BE2C (cell line): Measurements from ENCODE around the gene ERICH2.

ENCODE experiments used
- DNase-seq: peaks from one replicate; pipeline ENCODE4 v3.0.0-alpha.2; 2020
- H3K27me3 ChIP-seq: fragments of 250-450 bp; sonication (Bioruptor Pico); 2 replicates; pipeline ENCODE4 v1.5.1; 2020; ENCODE audit warnings: mild to moderate bottlenecking
- H3K36me3 ChIP-seq: fragments of 250-450 bp; sonication (Bioruptor Pico); 2 replicates; pipeline ENCODE4 v1.5.1; 2020; ENCODE audit warnings: mild to moderate bottlenecking
- H3K4me1 ChIP-seq: fragments of 250-450 bp; sonication (Bioruptor Pico); 2 replicates; pipeline ENCODE4 v1.5.1; 2020
- H3K4me3 ChIP-seq: 2 replicates; pipeline ENCODE4 v1.5.1; 2011; ENCODE audit warnings: low read depth, low read length
- H3K9me3 ChIP-seq: fragments of 250-450 bp; sonication (Bioruptor Pico); 2 replicates; pipeline ENCODE4 v1.5.1; 2020
- TF ChIP-seq, protein P1 (sequence below): IDR thresholded peaks from 2 replicates; pipeline ENCODE4 v1.5.1; 2012; ENCODE audit warnings: mild to moderate bottlenecking, low read depth, low read length

Gene ERICH2

DNA sequence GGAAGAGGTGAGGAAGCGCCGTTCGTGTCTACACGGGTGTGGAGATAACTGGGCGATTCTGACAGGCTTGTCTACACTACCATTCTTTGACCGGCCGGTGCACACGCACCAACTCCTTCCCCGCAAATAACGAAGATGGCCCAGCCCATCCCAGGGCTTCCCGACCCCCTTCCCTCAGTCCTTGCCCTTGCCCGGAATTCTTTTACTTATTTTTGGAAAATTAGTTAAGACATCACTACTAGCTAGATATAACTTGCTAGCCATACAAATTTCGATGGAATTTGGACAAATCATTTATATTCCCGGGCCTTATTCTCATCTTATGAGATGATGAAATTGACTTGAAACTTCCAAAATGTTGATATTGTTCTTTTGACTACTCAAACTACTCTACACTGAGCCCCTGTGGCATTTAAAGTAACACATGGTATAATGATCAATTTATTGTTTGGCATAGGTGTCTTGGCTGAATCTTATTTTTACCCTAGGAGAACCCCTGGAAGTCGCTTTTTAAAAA is 1.3 kb downstream of the ERICH2 start:
- no peak for DNase-seq
- TF ChIP-seq, protein P1, sequence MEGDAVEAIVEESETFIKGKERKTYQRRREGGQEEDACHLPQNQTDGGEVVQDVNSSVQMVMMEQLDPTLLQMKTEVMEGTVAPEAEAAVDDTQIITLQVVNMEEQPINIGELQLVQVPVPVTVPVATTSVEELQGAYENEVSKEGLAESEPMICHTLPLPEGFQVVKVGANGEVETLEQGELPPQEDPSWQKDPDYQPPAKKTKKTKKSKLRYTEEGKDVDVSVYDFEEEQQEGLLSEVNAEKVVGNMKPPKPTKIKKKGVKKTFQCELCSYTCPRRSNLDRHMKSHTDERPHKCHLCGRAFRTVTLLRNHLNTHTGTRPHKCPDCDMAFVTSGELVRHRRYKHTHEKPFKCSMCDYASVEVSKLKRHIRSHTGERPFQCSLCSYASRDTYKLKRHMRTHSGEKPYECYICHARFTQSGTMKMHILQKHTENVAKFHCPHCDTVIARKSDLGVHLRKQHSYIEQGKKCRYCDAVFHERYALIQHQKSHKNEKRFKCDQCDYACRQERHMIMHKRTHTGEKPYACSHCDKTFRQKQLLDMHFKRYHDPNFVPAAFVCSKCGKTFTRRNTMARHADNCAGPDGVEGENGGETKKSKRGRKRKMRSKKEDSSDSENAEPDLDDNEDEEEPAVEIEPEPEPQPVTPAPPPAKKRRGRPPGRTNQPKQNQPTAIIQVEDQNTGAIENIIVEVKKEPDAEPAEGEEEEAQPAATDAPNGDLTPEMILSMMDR = no peak
- Histone ChIP-seq H3K36me3 (no peaks in the 10 kb centered on the region), H3K9me3 (no peaks in the 10 kb centered on the region), H3K4me3 (peak overlapping the region; percentile 51), H3K27me3 (peaks cover 7% of the 10 kb centered on the region), H3K4me1 (no peaks in the 10 kb centered on the region)

DNA sequence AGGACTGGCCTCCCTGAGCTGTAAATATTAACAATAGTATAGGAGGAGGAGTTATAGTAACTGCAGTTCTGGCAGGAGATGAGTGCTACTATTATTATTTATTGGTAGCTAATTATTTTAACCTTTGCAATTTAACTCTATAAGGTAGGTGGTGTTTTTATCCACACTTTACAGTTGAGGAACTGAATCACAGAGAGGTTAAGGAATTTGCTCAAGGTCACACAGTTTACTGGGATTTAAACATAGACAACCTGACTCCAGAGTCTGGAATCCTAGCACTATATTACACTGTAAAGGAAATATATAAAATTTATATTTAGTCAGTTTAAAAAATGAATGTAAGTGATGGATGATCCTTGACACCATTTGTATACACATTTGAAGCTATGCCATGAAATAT is 2.1 kb downstream of the ERICH2 start:
- TF ChIP-seq, protein P1 = no peak
- Histone ChIP-seq H3K4me3 (no peak overlapping the region), H3K27me3 (peaks cover 7% of the 10 kb centered on the region), H3K9me3 (no peaks in the 10 kb centered on the region), H3K4me1 (no peaks in the 10 kb centered on the region), H3K36me3 (no peaks in the 10 kb centered on the region)
- DNase-seq = no peak

- H3K4me3 ChIP-seq = no peak overlapping the region
- H3K27me3 ChIP-seq = peaks cover 7% of the 10 kb centered on the region
- no peaks in the 10 kb centered on the region for H3K4me1 ChIP-seq
- H3K9me3 ChIP-seq = no peaks in the 10 kb centered on the region
- no peaks in the 10 kb centered on the region for H3K36me3 ChIP-seq
- DNase-seq = no peak
- TF ChIP-seq, protein P1 = no peak
Observed at GRCh38 chr2:170774074-170774473, 3.9 kb downstream of the ERICH2 start.

DNA sequence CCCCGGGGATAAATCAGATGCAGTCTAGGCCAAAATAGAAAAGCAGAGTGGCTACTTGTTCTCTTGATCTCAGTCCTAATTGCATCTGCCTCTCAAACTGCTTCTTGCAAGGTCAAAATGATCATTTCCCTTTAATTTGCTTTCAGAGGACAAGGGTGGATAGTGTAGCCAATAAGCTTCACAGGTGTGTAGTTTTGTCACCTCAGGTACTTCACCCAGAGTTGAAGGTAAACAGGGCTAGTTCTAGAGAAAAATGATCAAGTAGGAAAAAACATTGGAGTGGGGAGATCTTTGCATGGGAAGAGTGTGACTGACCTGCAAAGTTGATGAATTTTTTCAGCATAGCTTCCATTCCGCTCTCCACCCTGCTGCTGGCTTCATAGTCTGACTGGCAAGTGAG is 8.7 kb downstream of the ERICH2 start:
- Histone ChIP-seq H3K36me3 (no peaks in the 10 kb centered on the region), H3K4me1 (no peaks in the 10 kb centered on the region), H3K9me3 (no peaks in the 10 kb centered on the region), H3K4me3 (no peak overlapping the region), H3K27me3 (no peaks in the 10 kb centered on the region)
- no peak for DNase-seq
- TF ChIP-seq, protein P1 = no peak

DNA sequence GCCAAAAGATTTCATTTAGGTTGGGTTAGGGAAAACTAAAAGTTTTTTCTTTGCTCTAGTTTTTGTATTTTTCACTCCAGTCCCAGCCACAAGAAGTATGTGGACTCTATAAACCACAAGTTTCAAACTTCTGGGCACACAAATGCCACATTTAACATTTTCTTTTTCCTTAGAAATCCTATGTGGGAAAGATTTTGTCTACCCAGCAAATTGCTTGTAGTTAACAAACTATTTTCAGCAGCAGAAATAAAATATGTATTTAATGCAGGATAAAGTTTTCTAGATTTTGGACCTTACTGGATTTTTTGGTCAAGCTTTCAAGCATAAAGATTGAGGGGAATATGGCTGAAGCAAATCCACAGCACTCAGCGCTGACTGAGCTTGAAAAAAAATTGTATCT is 9.1 kb downstream of the ERICH2 start:
- no peaks in the 10 kb centered on the region for H3K36me3 ChIP-seq
- H3K4me3 ChIP-seq = no peak overlapping the region
- H3K27me3 ChIP-seq = no peaks in the 10 kb centered on the region
- no peak for DNase-seq
- no peaks in the 10 kb centered on the region for H3K4me1 ChIP-seq
- TF ChIP-seq, protein P1 = no peak
- H3K9me3 ChIP-seq = no peaks in the 10 kb centered on the region

GRCh38 chr2:170782673-170783072 is 12.5 kb downstream of the ERICH2 start:
- TF ChIP-seq, protein P1 = no peak
- Histone ChIP-seq H3K9me3 (no peaks in the 10 kb centered on the region), H3K4me3 (no peak overlapping the region), H3K36me3 (no peaks in the 10 kb centered on the region), H3K27me3 (no peaks in the 10 kb centered on the region), H3K4me1 (no peaks in the 10 kb centered on the region)
- no peak for DNase-seq
